OCI-LY3 (cell line): Measurements from ENCODE around the gene BFSP1.

Experiments
- EZH2phosphoT487 ChIP-seq: fragments of 200-600 bp; shearing (Covaris generic); IDR thresholded peaks from 2 replicates; pipeline ENCODE4 v1.6.1; 2018; ENCODE audit warnings: antibody characterized with exemption, mixed run types, low read depth
- TF ChIP-seq, protein P1 (sequence below): fragments of 200-600, 300-600 bp; sonication (generic); IDR thresholded peaks from 2 replicates; pipeline ENCODE4 v1.5.1; 2014; ENCODE audit warnings: antibody characterized with exemption, low read length, low read depth

DNA sequence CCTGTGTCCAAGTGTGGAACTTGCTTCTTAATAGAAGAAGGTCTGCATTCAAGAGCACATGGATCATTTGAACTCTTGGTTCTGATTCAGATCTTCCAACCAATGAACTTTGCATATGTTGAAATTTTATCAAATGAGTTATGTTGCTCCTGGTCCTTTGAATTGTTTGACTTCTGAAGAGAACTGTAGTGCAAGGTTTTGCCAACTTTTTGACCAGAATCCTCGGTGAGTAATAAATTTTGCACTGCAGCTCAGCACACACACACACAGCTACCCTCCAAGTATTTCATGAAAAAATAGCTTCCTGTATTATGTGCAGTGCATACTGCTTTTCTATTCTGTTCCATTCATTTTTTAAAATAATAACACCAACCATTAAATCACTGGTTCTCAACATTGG, 67.5 kb downstream of the BFSP1 start:
- TF ChIP-seq, protein P1, sequence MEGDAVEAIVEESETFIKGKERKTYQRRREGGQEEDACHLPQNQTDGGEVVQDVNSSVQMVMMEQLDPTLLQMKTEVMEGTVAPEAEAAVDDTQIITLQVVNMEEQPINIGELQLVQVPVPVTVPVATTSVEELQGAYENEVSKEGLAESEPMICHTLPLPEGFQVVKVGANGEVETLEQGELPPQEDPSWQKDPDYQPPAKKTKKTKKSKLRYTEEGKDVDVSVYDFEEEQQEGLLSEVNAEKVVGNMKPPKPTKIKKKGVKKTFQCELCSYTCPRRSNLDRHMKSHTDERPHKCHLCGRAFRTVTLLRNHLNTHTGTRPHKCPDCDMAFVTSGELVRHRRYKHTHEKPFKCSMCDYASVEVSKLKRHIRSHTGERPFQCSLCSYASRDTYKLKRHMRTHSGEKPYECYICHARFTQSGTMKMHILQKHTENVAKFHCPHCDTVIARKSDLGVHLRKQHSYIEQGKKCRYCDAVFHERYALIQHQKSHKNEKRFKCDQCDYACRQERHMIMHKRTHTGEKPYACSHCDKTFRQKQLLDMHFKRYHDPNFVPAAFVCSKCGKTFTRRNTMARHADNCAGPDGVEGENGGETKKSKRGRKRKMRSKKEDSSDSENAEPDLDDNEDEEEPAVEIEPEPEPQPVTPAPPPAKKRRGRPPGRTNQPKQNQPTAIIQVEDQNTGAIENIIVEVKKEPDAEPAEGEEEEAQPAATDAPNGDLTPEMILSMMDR: no peak
- no peak for TF ChIP-seq EZH2phosphoT487
